ENCODE measurements around the gene MDFIC.

DNA sequence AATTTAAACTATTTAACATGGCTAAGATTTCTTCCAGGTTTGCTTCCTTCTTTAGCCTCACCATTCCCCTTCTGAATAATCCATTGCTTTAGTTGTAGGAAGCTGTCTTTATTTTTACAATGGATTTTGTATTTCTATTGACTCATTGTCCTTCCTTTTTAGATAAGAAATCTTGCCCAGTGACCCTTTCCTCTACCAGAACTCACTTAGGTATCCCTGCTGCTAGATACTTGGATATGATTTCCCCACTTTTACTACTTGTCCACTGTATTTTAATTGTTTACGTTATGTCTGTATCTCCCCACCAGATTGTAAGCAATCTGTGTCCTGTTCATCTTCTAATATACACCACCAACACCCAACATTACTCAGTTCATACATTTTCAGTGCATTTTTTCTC, 47.7 kb upstream of the MDFIC start:
- TF ChIP-seq POLR2AphosphoS5 (IDR thresholded peaks at IDR 0.05) (no peak), POLR2A (IDR thresholded peaks at IDR 0.05) (no peak), EP300 (IDR thresholded peaks at IDR 0.05) (no peak)
- TF ChIP-seq, protein P1, sequence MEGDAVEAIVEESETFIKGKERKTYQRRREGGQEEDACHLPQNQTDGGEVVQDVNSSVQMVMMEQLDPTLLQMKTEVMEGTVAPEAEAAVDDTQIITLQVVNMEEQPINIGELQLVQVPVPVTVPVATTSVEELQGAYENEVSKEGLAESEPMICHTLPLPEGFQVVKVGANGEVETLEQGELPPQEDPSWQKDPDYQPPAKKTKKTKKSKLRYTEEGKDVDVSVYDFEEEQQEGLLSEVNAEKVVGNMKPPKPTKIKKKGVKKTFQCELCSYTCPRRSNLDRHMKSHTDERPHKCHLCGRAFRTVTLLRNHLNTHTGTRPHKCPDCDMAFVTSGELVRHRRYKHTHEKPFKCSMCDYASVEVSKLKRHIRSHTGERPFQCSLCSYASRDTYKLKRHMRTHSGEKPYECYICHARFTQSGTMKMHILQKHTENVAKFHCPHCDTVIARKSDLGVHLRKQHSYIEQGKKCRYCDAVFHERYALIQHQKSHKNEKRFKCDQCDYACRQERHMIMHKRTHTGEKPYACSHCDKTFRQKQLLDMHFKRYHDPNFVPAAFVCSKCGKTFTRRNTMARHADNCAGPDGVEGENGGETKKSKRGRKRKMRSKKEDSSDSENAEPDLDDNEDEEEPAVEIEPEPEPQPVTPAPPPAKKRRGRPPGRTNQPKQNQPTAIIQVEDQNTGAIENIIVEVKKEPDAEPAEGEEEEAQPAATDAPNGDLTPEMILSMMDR (IDR thresholded peaks at IDR 0.05): no peak

All from sigmoid colon (tissue), 4 donors.